ENCODE measurements around the gene TAS2R5. TPM values are rescaled to one million over a fixed set of nuclear protein-coding genes. Genes with fewer than 3 reads are reported as not detected.
A peak's percentile ranks its signal among the peaks of the same experiment; 100 is the strongest.
"Not testable (repeated sequence)": the region's sequence is repeated elsewhere in the genome, so short reads cannot be mapped to it uniquely, and the experiment has no call there.

The TAS2R5 gene
- total RNA-seq, 1 donor from 2014 or later, result 3.9 TPM

DNA sequence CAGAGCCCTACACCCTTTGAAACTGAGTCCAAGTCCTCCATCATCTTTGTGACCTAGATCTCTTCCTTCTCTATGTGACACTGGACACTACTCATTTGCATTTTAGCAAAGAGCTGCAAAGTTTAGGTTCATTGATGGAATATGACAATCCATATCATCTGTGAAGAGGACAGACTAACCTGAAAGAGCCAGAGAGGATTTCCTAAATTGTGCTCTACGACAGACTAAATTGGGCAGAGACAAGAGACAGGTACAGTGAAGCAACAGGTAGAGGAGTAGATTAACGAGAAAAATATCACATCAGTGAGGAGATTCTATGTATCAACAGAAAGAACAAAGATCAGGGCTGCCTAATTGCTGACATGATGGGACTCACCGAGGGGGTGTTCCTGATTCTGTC, 26.2 kb upstream of the TAS2R5 start, which contains the start of gene TAS2R3:
TAS2R3 (plus strand) TSS at position 301 of the 400 bp plus-strand sequence; CDS start at position 363, 62 bp downstream.
- no peaks in the 10 kb centered on the region for H3K79me2 ChIP-seq (ENCODE audit: low read depth)
- no peaks in the 10 kb centered on the region for H3F3A ChIP-seq (ENCODE audit: low read depth)
- no peak within 1 kb of the TSS for H3K9ac ChIP-seq
- no peak within 1 kb of the TSS for H3K4me3 ChIP-seq
- H3K27ac ChIP-seq, result no peak within 1 kb of the TSS
- H3K27ac Mint-ChIP-seq, result peak within 1 kb of the TSS; percentile 1
- no peaks in the 10 kb centered on the region for H3K9me3 ChIP-seq (ENCODE audit: low read depth)
- H3K9me3 Mint-ChIP-seq, result no peaks in the 10 kb centered on the region
- H3K4me2 ChIP-seq, result no peak within 1 kb of the TSS
- no peak for DNase-seq (ENCODE audit: low spot score)
- TF ChIP-seq EZH2 (IDR thresholded peaks at IDR 0.05), result no peak
- TF ChIP-seq, protein P1, sequence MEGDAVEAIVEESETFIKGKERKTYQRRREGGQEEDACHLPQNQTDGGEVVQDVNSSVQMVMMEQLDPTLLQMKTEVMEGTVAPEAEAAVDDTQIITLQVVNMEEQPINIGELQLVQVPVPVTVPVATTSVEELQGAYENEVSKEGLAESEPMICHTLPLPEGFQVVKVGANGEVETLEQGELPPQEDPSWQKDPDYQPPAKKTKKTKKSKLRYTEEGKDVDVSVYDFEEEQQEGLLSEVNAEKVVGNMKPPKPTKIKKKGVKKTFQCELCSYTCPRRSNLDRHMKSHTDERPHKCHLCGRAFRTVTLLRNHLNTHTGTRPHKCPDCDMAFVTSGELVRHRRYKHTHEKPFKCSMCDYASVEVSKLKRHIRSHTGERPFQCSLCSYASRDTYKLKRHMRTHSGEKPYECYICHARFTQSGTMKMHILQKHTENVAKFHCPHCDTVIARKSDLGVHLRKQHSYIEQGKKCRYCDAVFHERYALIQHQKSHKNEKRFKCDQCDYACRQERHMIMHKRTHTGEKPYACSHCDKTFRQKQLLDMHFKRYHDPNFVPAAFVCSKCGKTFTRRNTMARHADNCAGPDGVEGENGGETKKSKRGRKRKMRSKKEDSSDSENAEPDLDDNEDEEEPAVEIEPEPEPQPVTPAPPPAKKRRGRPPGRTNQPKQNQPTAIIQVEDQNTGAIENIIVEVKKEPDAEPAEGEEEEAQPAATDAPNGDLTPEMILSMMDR (IDR thresholded peaks at IDR 0.05), result no peak
- TF ChIP-seq EZH2phosphoT487 (IDR thresholded peaks at IDR 0.05), result no peak
- H3K27me3 Mint-ChIP-seq (ENCODE audit: insufficient read depth, low read depth), result no peaks in the 10 kb centered on the region
- no peaks in the 10 kb centered on the region for H4K20me1 ChIP-seq (ENCODE audit: low read depth)
- H3K36me3 ChIP-seq, result no peaks in the 10 kb centered on the region
- H3K36me3 Mint-ChIP-seq, result peaks cover 26% of the 10 kb centered on the region
- H3K27me3 ChIP-seq, result no peaks in the 10 kb centered on the region
- H3K4me1 ChIP-seq, result no peaks in the 10 kb centered on the region
- no peak within 1 kb of the TSS for H3K4me3 Mint-ChIP-seq
- no peak within 1 kb of the TSS for H2AFZ ChIP-seq (replicated peaks)
- no peaks in the 10 kb centered on the region for H3K4me1 Mint-ChIP-seq

DNA sequence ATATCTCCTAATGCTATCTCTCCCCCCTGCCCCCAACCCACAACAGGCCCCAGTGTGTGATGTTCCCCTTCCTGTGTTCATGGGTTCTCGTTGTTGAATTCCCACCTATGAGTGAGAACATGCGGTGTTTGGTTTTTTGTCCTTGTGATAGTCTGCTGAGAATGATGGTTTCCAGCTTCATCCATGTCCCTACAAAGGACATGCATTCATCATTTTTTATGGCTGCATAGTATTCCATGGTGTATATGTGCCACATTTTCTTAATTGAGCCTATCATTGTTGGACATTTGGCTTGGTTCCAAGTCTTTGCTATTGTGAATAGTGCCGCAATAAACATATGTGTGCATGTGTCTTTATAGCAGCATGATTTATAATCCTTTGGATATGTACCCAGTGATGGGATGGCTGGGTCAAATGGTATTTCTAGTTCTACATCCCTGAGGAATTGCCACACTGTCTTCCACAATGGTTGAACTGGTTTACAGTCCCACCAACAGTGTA, 19.9 kb upstream of the TAS2R5 start:
- not testable (repeated sequence) for H2AFZ ChIP-seq (replicated peaks); H3K4me3 Mint-ChIP-seq; H3K36me3 ChIP-seq; H3K4me3 ChIP-seq; H3K27ac Mint-ChIP-seq; H3K4me1 Mint-ChIP-seq; H3K4me2 ChIP-seq; H3K4me1 ChIP-seq; DNase-seq (ENCODE audit: low spot score); H3K79me2 ChIP-seq (ENCODE audit: low read depth); H3K9me3 Mint-ChIP-seq; H4K20me1 ChIP-seq (ENCODE audit: low read depth); H3K27ac ChIP-seq; H3K27me3 ChIP-seq; H3K27me3 Mint-ChIP-seq (ENCODE audit: insufficient read depth, low read depth); H3K9ac ChIP-seq; H3K9me3 ChIP-seq (ENCODE audit: low read depth); H3F3A ChIP-seq (ENCODE audit: low read depth)
- H3K36me3 Mint-ChIP-seq, result peaks cover 22% of the 10 kb centered on the region

DNA sequence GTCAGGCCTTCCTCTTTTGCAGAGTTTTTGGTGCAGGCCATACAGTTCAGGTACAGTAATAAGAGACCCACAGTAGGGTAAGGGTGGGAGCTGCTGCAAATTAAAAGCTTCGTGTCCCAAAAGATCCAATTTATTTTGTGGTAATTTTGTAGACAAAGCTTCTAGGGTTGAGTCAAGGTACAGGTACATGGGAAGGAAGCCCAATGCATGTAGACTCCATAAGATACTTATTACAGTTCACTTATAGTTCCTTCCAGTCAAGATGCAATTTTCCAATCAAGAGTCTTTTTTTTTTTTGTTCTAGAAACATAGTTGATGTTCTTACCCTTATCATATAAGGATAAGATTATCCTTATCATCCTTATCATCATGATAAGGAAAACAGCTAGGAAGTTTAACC, 13.6 kb upstream of the TAS2R5 start, which contains the start of gene TAS2R4:
TAS2R4 (plus strand) TSS at position 301 of the 400 bp plus-strand sequence. CDS start 1,815 bp downstream, outside the sequence.
- H3K36me3 ChIP-seq, result peaks cover 6% of the 10 kb centered on the region
- no peak within 1 kb of the TSS for H3K4me2 ChIP-seq
- no peak within 1 kb of the TSS for H3K4me3 ChIP-seq
- no peaks in the 10 kb centered on the region for H3K9me3 ChIP-seq (ENCODE audit: low read depth)
- no peaks in the 10 kb centered on the region for H4K20me1 ChIP-seq (ENCODE audit: low read depth)
- H3K36me3 Mint-ChIP-seq, result peaks cover 40% of the 10 kb centered on the region
- no peak within 1 kb of the TSS for H3K9ac ChIP-seq
- H3K9me3 Mint-ChIP-seq, result peaks cover 12% of the 10 kb centered on the region
- H3K4me1 ChIP-seq, result no peaks in the 10 kb centered on the region
- TF ChIP-seq EZH2 (IDR thresholded peaks at IDR 0.05) (no peak), EZH2phosphoT487 (IDR thresholded peaks at IDR 0.05) (no peak)
- TF ChIP-seq, protein P1 (IDR thresholded peaks at IDR 0.05), result no peak
- no peak for DNase-seq (ENCODE audit: low spot score)
- H3F3A ChIP-seq (ENCODE audit: low read depth), result no peaks in the 10 kb centered on the region
- no peak within 1 kb of the TSS for H3K27ac Mint-ChIP-seq
- H3K79me2 ChIP-seq (ENCODE audit: low read depth), result no peaks in the 10 kb centered on the region
- no peaks in the 10 kb centered on the region for H3K4me1 Mint-ChIP-seq
- no peak within 1 kb of the TSS for H3K27ac ChIP-seq
- no peaks in the 10 kb centered on the region for H3K27me3 Mint-ChIP-seq (ENCODE audit: insufficient read depth, low read depth)
- H3K4me3 Mint-ChIP-seq, result no peak within 1 kb of the TSS
- H2AFZ ChIP-seq (replicated peaks), result no peak within 1 kb of the TSS
- no peaks in the 10 kb centered on the region for H3K27me3 ChIP-seq

DNA sequence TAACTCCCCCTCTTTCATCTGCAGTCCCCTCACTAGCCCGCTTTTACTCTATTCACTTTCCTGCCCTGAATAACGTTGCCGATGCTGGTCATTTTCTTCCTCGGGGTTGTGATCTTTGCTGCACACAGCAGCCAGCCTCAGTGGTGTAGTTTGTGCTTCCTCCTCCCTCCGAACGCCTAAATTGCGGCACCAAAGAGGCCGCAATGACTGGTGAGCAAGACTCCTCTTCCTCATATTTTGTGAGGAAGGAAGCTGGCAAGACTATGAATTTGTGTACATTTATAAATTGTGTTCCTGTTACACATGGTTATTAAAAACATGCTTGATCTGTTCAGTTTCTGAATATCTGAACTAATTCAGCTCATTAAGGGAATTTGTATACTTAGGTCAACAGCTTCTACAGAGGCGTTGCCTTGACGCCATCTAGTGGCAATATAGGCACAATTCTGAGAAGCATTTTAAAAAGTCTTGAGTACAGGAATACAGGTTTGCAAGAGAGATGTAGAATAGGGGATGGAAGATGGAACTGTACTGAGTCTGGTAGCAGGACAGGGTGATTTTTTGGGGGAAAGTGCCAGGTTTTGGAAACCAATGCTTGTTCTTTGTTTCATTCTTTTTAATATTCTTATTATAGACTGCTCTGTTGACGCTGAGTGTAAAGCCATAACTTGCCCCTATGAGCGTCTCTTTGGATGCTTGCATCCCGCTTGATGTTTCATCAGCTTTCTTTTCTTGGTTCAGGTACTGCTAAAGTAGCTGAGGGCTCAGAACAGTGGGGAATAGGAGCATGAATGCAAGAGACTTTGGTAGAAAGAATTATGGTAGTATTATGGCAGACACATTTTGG, 4.1 kb upstream of the TAS2R5 start:
- DNase-seq (ENCODE audit: low spot score), result peak; percentile 62
- no peaks in the 10 kb centered on the region for H3K27me3 Mint-ChIP-seq (ENCODE audit: insufficient read depth, low read depth)
- TF ChIP-seq EZH2 (IDR thresholded peaks at IDR 0.05), result no peak
- TF ChIP-seq, protein P1 (IDR thresholded peaks at IDR 0.05), result peak; percentile 90
- Histone ChIP-seq H4K20me1 (ENCODE audit: low read depth) (no peaks in the 10 kb centered on the region), H3K79me2 (ENCODE audit: low read depth) (no peaks in the 10 kb centered on the region), H3F3A (ENCODE audit: low read depth) (no peaks in the 10 kb centered on the region), H3K4me3 (no peak overlapping the region), H3K36me3 (no peaks in the 10 kb centered on the region), H3K4me2 (no peak overlapping the region), H3K9ac (no peak overlapping the region), H3K4me1 (no peaks in the 10 kb centered on the region), H3K27ac (no peak overlapping the region), H3K9me3 (ENCODE audit: low read depth) (no peaks in the 10 kb centered on the region), H2AFZ (replicated peaks) (no peak overlapping the region), H3K27me3 (no peaks in the 10 kb centered on the region)
- H3K9me3 Mint-ChIP-seq, result no peaks in the 10 kb centered on the region
- no peak overlapping the region for H3K27ac Mint-ChIP-seq
- no peaks in the 10 kb centered on the region for H3K4me1 Mint-ChIP-seq
- H3K36me3 Mint-ChIP-seq, result peaks cover under 1% of the 10 kb centered on the region
- H3K4me3 Mint-ChIP-seq, result no peak overlapping the region

Data from neural progenitor cell (in vitro differentiated cells).